Kidney (tissue), 14 donors: ENCODE measurements around the gene SCO2. TPM values are rescaled to one million over a fixed set of nuclear protein-coding genes. Genes with fewer than 3 reads are reported as not detected.

Experiments
- DNase-seq, 5 donors: peaks; one replicate each; pipeline ENCODE4 v3.0.0-alpha.2; 2013 to 2020
- FAIRE-seq: peaks from 2 replicates; lab custom pipeline; 2012; peaks lifted over from hg19 to GRCh38; lab: Jason Lieb, UNC
- H3K27ac ChIP-seq, 2 donors: one replicate each; pipeline ENCODE4 v1.7.0; 2013; ENCODE audit warnings: low read depth in 2 of 2, low read length in 2 of 2, inconsistent platforms in 1 of 2
- H3K27me3 ChIP-seq: one replicate; pipeline ENCODE4 v1.7.1; 2013; ENCODE audit warnings: low read length, inconsistent platforms; ENCODE audit not compliant: control insufficient read depth, insufficient read depth
- H3K36me3 ChIP-seq, 3 donors: one replicate each; pipeline versions ENCODE4 v1.7.0 to v1.7.1; 2013; ENCODE audit warnings: low read length in 3 of 3, control low read depth in 1 of 3, inconsistent platforms in 1 of 3; ENCODE audit not compliant: insufficient read depth in 3 of 3, control insufficient read depth in 2 of 3
- H3K4me1 ChIP-seq, 3 donors: one replicate each; pipeline versions ENCODE4 v1.7.0 to v1.7.1; 2013; ENCODE audit warnings: low read length in 3 of 3, inconsistent platforms in 1 of 3, low read depth in 1 of 3; ENCODE audit not compliant: control insufficient read depth in 2 of 3, insufficient read depth in 2 of 3
- H3K4me3 ChIP-seq, 3 donors: one replicate each; pipeline versions ENCODE4 v1.7.0 to v1.8.1; 2013; ENCODE audit warnings: low read length in 3 of 3, control low read depth in 1 of 3, inconsistent platforms in 1 of 3
- H3K9ac ChIP-seq, 3 donors: one replicate each; pipeline versions ENCODE4 v1.7.0 to v1.7.1; 2013; ENCODE audit warnings: low read length in 3 of 3, control low read depth in 1 of 3, inconsistent platforms in 1 of 3
- H3K9me3 ChIP-seq, 3 donors: one replicate each; pipeline versions ENCODE4 v1.7.0 to v1.7.1; 2013; ENCODE audit warnings: low read length in 3 of 3, control low read depth in 1 of 3, inconsistent platforms in 1 of 3; ENCODE audit not compliant: control insufficient read depth in 2 of 3, insufficient read depth in 1 of 3
- CTCF ChIP-seq: IDR thresholded peaks from 3 replicates; pipeline ENCODE4 v1.5.1; 2012; ENCODE audit warnings: mild to moderate bottlenecking, moderate library complexity, borderline replicate concordance; ENCODE audit not compliant: insufficient read depth; ENCODE audit errors: extremely low read depth
- intact Hi-C: fragments of 100-400 bp; cut with DNase I; formaldehyde crosslinking; loops from one replicate; pipeline ENCODE4 v1.11.1; 2022
- polyA plus RNA-seq: library from polyadenylated mRNA; stranded (reverse); fragments of 350-450 nt; fragmentation: Illumina TruSeq; extraction: RNeasy Lipid Tissue Mini Kit (QIAGEN cat#74804); gene quantifications from one replicate; pipeline ENCODE4 v1.2.3, GENCODE V29; 2014; ENCODE audit warnings: low read depth, low replicate concordance; ENCODE audit not compliant: insufficient read depth
- total RNA-seq: library from RNA; stranded (reverse); fragmentation: NEBNext Ultra II Directional; extraction: Animal tissue kit (Norgen Biotek cat#: 25700); gene quantifications from one replicate; pipeline ENCODE4 v1.2.1, GENCODE V29; 2021
- donor health status: control.
- donor health status: control.
- donor health status: control.
- donor health status: control.
- donor health status: control.
- donor health status: DM: yes; HTN: yes; CAD: no.
- donor health status: Normal renal cell carcinoma (clear cell type).

Gene SCO2
- total and polyA plus RNA-seq, 2 donors from 2014 or later: 1.1 to 4.1 TPM

DNA sequence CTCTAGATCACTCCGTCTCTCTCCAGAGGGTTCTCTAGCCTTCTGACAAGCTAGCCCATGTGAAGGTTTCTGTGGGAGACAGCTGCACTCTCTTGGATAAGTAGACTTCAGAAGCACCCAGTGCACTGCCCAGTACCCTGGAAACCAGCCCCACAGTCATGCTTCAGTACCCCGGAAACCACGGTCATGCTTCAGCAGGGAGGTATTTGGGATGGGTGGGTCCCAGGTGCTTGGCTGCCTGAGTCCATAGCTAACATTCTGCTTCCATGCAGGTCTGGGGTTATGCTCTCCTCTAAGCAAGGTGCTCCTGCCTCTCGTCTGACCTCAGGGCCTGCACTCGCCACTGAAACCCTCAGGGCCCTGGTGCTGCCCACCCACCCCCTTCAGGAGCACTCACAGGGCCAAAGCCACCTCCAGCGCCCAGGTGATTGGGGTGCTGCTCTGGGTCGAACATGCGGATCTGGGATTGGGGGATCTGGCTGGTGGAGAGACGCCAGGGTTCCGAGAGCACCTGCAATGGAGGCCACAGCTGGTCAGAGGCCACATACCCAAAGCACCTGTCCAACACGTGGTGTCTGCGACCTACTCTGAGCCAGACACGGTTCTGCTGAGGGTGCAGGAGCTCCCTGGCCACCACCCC, 44.6 kb upstream of the SCO2 start:
- H3K4me1 ChIP-seq: peaks cover 0 to 15% (median 11%) of the 10 kb centered on the region in 3 donors
- no peak for DNase-seq

DNA sequence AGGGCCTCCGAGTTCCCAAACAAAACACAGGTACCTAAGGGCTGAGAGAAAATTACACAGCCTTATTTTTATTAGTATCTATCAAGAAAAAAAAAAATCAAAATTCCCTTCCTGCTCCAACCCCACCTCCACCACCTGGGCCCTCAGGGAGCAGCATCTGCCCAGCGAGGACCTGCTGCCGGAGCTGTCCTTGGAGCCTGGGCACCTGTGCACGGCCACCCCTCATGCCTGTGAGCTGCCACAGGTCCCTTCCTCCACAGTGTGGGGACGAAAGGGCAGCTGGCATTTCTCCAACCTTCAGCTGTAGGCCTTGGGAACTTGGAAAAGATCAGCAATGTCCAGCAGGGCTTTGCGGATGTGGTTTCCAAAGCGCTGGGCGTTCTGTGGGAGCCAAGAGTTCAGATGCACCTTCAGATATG, 43.7 kb upstream of the SCO2 start:
- Histone ChIP-seq H3K27ac (no peak overlapping the region), H3K36me3 (peaks cover 0 to 10% (median 7%) of the 10 kb centered on the region in 3 donors), H3K9me3 (no peaks in the 10 kb centered on the region), H3K4me1 (peaks cover 0 to 15% (median 11%) of the 10 kb centered on the region in 3 donors), H3K4me3 (no peak overlapping the region), H3K27me3 (no peaks in the 10 kb centered on the region), H3K9ac (no peak overlapping the region)
- no peak for TF ChIP-seq CTCF
- DNase-seq (peak in 1 of 5 donors; percentile 67), FAIRE-seq (no peak)
- intact Hi-C loops: no loop called here

More for the DNA sequence above, 44.6 kb upstream of the SCO2 start:
- H3K4me3 ChIP-seq: no peak overlapping the region
- H3K27me3 ChIP-seq: no peaks in the 10 kb centered on the region
- H3K9ac ChIP-seq: no peak overlapping the region
- no peak overlapping the region for H3K27ac ChIP-seq
- TF ChIP-seq CTCF: no peak
- intact Hi-C loops: no loop called here
- no peaks in the 10 kb centered on the region for H3K9me3 ChIP-seq
- FAIRE-seq: no peak
- H3K36me3 ChIP-seq: peaks cover 0 to 10% (median 7%) of the 10 kb centered on the region in 3 donors

GRCh38 chr22:50568626-50569025, 43.2 kb upstream of the SCO2 start:
- no peak overlapping the region for H3K27ac ChIP-seq
- DNase-seq: peak in 1 of 5 donors; percentile 64

More at GRCh38 chr22:50568626-50569025, 43.2 kb upstream of the SCO2 start:
- intact Hi-C loops: no loop called here
- H3K9ac ChIP-seq: no peak overlapping the region
- H3K4me1 ChIP-seq: peaks cover 0 to 17% (median 11%) of the 10 kb centered on the region in 3 donors
- no peak for TF ChIP-seq CTCF
- H3K4me3 ChIP-seq: no peak overlapping the region
- no peaks in the 10 kb centered on the region for H3K27me3 ChIP-seq
- no peaks in the 10 kb centered on the region for H3K9me3 ChIP-seq
- no peak for FAIRE-seq
- H3K36me3 ChIP-seq: peaks cover 0 to 10% (median 7%) of the 10 kb centered on the region in 3 donors
